HTR-8/SVneo (cell line): ENCODE data around the gene CYTH2.
A peak's percentile ranks its signal among the peaks of the same experiment; 100 is the strongest.

Experiments
- DNase-seq: peaks from one replicate; pipeline ENCODE4 v3.0.0; 2011; ENCODE audit warnings: low spot score, mixed read lengths; ENCODE audit not compliant: insufficient read length
- FAIRE-seq: peaks from 2 replicates; lab custom pipeline; 2011; peaks lifted over from hg19 to GRCh38; lab: Jason Lieb, UNC

Gene CYTH2

DNA sequence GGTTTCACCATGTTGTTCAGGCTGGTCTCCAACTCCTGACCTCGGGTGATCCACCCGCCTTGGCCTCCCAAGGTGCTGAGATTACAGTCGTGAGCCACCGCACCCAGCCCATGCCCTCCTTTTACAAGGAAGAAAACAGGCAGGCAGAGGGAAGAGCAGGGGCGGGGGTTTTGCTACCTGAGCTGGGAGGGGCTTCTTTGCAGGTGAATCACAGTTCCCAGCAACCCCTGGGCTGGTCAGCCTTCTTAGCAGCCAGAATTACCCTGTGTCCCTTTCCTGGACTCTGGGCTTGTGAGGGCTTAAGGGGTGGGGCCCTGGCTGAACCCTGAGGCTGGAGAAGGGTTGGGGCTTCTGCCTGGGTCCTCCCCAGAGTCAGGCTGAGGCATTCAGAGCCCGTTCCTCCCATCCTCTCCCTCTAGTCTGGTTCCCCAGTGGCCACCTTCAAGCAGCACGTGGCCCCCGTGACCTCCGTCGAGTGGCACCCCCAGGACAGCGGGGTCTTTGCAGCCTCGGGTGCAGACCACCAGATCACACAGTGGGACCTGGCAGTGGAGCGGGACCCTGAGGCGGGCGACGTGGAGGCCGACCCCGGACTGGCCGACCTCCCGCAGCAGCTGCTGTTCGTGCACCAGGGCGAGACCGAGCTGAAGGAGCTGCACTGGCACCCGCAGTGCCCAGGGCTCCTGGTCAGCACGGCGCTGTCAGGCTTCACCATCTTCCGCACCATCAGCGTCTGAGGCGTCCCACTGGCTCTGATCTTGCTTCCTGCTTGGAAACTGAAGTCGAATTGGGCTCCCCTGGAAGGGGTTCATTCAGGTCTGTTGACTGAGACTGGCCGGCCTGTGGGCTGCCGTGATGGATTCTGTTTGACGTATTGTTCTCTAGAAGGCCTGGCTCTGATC lies 16.6 kb upstream of the CYTH2 start:
- no peak for DNase-seq
- FAIRE-seq, result no peak

DNA sequence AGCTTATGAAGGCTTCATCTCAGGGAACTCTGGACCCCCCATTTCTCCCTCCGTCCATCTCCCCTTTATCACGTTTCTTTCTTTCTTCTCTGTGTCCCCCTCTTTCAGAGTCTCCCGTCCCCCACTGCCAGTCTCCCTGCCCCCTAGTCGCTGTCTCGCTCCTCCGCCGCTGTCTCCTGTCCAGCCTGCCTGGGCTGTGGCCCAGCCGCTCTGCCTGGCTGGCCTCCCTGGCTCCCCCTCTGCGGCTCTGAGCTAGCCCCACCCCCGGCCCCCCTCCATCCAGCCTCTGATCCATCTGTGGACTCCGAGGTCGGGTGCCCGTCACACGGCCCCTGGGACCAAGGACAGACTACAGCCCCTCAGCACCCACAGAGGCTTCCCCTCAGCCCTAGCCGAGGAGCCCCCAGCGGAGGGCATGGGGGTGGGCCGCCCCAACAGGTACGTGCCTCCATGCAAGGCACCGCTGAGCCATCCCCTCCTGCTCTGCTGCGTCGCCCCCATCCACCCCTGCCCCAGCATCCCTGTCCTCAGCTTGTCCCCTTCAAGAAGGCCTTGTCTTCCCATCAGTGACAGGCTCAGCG lies 14.9 kb upstream of the CYTH2 start:
- no peak for FAIRE-seq
- DNase-seq, result no peak

DNA sequence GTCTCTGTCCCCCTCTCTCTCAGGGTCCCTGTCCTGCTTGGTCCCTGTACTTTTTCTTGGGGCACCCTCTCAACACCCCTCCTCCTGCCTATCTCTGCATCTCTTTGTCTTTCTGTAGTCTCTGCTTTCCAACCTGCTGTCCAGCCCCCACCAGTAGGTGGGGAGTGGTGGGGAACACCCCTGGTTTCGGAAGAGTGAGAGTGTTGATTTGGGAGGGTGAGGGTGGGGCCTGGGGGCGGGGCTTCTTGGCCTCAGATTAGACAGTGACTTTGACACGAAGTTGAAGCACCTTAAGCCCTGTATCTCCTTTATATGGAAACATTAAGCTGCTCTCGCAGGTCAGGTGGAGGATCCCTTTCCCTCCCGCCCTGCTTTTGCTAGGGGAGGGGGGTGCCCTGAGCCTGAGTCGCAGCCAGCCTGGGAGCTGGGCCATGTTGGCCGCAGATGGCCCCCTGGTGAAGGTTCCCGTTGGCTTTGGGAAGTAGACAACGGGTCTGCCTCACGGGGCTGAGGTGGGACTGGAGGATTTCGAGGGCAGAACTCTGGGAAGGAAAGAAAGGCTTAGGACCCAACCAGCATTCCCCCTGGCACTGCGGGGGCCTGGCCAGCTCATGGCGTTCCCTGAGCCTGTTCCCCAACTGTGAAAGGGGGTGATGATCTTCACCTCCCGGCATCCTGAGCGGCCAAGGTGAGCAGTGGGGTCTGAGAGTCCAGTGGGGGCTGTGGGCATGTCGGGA lies 13.8 kb upstream of the CYTH2 start, which contains the start of gene KCNJ14:
Gene KCNJ14, plus strand, starts transcription at position 404 of the 737 bp plus-strand sequence. CDS start 6,151 bp downstream, outside the sequence.
- no peak for FAIRE-seq
- no peak for DNase-seq

DNA sequence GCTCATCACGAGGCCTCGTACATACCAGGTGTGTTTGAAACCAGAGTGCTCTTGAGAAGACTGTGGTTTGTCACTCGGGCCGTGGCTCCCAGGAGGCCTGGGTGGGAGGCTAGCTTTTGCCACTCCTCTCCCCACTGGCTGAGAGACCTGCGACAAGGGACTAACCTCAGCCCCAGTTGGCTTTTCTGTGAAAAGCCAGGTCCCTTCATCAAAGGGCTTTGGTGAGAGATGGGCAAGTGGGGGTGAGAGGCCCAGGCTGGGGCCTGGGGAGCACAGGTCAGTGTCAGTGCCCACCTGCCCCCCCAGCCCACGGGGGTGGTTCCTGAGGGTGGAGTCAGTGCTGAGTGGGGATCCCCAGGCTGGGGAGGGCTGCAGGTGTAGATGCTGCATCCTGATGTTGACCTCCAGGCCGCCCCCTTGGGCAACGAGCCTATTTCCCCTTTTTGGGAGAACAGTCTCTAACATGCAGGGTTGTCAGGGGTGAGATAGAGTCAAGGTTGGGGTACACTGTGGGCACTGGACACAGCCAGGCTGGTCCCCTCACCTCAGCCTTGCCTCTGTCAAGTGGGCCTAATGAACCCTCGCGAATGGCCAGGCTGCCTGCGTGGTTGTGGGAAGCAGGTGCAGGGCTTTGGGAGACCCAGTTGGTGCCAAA lies 13.1 kb upstream of the CYTH2 start:
- FAIRE-seq (no peak), DNase-seq (no peak)

DNA sequence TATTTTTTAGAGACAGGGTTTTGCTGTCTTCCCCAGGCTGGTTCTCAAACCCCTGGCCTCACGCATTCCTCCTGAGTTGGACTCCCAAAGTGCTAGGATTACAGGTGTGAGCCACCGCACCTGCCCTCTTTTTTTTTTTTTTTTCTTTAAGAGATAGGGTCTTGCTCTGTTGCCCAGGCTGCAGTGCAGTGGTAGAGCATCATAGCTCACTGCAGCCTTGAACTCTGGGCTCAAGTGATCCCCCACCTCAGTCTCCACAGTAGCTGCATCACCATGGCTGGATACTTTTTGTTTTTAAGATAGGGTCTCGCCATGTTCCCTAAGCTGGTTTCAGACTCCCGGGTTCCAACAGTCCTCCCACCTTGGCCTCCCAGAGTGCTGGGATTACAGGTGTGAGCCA lies 12.3 kb upstream of the CYTH2 start:
- no peak for FAIRE-seq
- DNase-seq, result no peak

DNA sequence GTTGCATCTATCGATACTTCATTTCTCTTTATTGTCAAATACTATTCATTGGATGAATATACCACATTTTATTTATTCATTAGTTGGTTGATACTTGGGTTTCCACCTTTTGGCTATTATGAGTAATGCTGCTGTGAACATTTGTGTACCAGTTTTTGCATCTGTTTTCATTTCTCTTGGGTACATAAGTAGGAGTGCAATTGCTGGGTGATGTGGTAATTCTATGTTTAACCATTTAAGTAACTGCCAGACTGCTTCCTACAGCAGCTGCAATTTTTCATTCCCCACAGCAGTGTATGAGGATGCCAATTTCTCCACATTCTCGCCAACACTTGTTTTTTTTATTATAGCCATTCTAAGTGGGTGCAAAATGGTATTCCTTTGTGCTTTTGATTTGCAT lies 11.2 kb upstream of the CYTH2 start:
- FAIRE-seq (no peak), DNase-seq (no peak)

DNA sequence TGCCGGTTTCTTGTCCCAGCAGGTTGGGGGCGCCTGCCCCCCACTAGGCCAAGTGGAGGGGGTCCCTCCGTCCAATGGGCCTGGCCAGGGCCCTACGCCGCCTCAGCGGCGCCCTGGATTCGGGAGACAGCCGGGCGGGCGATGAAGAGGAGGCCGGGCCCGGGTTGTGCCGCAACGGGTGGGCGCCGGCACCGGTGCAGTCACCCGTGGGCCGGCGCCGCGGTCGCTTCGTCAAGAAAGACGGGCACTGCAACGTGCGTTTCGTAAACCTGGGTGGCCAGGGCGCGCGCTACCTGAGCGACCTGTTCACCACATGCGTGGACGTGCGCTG lies 7.6 kb upstream of the CYTH2 start:
- FAIRE-seq (no peak), DNase-seq (no peak)

DNA sequence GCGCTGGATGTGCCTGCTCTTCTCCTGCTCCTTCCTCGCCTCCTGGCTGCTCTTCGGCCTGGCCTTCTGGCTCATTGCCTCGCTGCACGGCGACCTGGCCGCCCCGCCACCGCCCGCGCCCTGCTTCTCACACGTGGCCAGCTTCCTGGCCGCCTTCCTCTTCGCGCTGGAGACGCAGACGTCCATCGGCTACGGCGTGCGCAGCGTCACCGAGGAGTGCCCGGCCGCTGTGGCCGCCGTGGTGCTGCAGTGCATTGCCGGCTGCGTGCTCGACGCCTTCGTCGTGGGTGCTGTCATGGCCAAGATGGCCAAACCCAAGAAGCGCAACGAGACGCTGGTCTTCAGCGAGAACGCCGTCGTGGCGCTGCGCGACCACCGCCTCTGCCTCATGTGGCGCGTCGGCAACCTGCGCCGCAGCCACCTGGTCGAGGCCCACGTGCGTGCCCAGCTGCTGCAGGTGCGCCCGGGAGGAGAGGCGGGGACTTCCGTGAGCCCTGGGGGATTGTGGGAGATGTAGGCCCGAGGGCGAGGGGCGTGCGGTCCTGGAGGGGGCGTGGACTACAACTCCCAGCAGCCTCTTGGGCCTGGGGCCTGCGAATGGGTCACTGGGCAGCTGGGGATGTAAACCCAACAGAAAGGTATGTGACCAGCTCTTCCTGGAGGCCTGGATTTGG lies 7.0 kb upstream of the CYTH2 start:
- FAIRE-seq (no peak), DNase-seq (no peak)

DNA sequence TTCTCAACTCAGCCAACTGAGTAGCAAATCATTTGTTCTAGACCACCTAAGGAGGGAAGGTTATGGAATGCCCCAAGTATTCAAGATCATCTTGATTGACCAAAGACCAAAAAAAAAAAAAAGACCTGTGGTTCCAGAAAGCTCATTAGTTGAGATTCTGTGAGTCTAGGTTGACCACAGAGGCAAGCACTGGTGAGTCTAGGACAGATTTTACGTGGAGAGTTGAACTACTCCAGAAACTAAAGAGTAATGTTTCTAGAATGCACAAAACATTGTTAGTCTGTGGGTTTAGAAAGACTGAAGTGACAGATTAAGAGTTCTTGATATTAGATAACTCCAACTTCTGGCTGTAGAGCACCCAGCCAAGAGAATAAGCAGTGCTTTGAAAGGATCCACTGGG lies 4.0 kb upstream of the CYTH2 start:
- FAIRE-seq (no peak), DNase-seq (no peak)

DNA sequence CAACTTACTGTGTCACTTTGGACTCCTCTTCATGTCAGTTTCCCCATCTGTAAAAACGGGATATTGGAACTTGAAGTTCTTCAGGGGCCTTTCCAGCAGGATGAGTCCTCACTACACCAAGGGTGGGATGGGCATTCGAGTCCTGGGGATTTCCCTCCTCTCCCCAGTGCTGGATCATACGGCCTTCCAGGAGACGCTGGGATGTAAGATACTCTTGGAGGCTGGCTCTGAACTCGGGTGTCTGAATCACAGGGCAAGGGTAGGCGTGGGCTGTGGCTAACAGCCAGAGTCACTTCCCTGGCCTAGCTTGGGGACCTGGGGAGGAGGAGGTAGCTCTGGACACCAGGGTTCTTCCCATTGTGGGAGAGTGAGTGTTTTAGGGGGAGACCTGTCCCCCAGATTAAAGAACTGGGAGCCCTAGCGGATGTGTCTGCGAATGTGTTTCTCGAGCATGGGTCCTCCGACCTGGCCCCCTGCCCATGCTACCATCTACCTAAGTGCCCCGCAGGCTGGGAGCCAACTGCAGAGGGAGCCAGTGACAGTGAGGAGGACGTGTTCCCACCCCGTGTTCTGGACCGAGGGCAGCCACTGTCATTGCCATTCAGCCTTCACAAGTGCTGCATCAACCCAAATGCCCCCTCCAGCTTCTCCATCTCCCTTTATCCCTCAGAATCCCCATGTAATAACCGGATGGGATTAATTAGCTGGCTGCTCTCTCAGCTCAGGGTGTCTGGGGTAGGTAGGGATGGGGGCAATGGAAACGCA lies 2.4 kb upstream of the CYTH2 start:
- no peak for DNase-seq

DNA sequence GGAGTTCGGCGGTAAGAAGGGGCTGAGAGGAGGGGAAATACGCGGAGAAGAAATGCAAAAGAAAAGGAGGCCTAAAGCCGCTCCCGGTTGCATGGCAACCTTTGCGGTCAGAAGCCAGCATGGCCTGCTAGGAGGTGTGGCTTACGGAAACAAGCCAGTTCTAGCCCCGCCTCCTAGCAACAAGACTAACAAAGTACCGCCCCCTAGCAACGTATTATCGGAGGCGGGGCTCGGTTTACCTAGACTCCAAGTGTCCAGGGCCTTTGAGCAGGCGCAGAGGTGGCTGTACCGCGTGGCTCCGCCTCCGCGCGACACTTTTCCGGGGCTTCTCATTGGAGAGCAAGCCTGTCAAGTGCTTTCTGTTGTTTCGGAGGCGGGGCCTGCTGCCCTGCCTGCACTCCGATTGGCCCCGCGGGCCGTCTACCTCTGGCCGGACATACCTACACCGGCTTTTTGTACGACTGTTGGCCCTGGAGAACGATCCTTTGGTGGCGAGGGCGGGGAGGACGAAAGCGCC lies 339 bp upstream of the CYTH2 start:
- peak; percentile 98 for DNase-seq
- FAIRE-seq, result peak; percentile 95

More for the DNA sequence above, 2.4 kb upstream of the CYTH2 start:
- peak; percentile 28 for FAIRE-seq

DNA sequence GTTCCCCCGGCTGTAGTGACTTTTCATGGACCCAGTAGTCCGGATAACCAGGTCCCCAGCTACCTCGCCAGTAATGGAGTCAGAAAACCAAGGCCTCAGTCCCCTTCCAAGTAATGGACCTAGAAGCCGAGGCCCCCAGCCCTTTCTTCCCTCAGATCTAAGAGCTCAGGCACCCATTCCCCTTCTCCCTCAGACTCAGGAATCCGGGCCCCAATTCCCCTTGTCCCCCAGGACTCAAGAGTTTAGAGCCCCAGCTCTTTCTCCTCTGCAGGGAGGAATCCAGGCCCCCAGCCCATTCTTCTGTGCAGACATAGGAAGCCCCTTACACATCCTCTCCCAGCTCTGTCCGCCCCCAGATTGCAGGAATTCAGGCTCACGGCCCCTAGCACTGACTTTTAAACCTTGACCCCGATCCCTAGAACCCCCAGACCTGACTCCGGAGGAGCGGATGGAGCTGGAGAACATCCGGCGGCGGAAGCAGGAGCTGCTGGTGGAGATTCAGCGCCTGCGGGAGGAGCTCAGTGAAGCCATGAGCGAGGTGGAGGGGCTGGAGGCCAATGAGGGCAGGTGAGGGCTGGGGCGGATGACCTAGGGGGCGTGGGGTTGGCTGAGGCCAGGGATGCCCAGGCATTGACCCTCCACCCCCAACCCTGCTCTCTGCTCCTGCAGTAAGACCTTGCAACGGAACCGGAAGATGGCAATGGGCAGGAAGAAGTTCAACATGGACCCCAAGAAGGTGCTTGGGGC lies 938 bp downstream of the CYTH2 start:
- FAIRE-seq (no peak), DNase-seq (no peak)

DNA sequence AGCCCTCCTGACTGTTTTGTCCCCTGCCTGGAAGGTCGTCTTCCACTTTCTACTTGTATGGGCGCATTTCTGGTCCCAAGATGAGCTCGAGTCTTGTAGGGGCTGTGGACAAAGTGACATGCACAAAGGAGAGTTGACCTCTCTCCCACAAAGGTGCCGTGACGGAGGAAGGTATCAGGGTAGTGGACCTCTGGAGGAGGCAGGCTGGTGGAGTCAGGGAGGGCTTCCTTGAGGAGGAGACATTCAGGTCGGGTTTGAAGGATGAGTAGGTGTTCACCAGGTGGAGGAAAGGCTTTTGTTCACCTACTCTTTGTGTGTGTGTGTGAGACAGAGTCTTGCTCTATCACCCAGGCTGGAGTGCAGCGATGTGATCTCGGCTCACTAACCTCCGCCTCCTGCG lies 1.7 kb downstream of the CYTH2 start:
- no peak for FAIRE-seq
- no peak for DNase-seq

DNA sequence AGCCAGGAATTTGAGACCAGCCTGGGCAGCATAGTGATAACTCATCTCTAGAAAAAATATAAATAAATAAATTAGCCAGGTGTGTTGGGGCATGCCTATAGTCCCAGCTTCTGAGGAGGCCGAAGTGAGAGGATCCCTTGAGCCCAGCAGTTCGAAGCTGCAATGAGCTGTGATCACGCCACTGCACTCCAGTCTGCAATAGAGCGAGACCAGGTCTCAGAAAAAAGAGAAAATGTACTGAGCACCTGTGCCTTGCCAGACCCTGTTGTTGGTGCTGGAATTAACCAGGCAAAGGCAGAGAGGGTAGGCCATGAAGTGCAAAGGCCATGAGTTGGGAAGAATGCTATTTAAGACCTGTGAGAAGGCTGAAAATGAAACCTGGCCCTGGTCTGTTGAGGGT lies 2.7 kb downstream of the CYTH2 start:
- FAIRE-seq (no peak), DNase-seq (no peak)

DNA sequence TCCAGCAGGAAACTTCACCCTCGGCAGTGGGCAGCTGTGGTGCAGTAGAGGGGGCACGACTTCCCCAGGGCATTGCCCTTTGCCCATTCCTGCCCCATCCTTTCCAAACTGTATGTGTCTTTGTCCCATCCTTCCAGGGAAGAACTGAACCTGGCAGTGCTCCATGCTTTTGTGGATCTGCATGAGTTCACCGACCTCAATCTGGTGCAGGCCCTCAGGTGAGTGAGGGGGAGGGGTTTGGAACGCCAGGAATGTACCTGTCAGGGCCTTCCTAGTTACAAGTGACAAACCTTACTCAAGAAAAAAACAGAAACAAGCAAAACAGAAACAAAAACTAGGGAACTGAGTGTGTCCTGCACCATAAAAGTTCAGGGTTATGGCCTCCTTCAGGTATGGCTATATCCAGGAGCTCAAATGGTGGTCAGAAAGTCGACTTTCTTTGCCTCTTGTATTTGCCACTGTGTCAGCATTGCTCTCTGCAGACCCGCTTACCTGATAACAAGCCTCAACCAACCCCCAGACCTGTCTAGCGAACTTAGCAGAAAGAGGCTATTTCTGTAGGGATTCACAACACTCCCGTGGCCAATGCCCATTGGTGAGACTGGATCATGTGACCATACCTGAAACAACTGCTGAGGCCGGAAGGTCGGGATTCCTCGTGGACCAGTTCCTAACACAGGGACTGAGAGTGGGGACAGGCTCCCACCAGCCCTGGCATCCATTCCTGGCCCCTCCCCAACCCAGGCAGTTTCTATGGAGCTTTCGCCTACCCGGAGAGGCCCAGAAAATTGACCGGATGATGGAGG lies 4.2 kb downstream of the CYTH2 start:
- FAIRE-seq, result no peak
- DNase-seq, result no peak

DNA sequence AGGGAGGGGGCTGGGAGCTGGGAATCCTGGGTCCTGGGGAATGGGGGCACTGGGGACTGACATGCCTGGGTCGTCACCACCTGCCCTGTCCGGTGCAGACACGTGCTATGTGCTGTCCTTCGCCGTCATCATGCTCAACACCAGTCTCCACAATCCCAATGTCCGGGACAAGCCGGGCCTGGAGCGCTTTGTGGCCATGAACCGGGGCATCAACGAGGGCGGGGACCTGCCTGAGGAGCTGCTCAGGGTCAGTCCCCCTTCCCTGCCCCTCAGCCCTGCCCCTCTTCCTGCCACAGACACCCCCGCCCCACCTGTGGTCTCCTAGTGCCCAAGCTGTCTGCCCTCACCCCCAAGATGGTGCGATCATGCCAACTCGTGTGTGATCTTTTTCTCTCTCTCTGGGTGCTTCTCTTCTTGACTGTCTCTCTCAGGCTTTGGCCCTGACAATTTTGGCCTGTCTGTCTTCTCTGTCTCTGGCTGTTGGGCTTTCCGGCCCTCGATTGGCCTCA lies 5.0 kb downstream of the CYTH2 start:
- FAIRE-seq (no peak), DNase-seq (no peak)

DNA sequence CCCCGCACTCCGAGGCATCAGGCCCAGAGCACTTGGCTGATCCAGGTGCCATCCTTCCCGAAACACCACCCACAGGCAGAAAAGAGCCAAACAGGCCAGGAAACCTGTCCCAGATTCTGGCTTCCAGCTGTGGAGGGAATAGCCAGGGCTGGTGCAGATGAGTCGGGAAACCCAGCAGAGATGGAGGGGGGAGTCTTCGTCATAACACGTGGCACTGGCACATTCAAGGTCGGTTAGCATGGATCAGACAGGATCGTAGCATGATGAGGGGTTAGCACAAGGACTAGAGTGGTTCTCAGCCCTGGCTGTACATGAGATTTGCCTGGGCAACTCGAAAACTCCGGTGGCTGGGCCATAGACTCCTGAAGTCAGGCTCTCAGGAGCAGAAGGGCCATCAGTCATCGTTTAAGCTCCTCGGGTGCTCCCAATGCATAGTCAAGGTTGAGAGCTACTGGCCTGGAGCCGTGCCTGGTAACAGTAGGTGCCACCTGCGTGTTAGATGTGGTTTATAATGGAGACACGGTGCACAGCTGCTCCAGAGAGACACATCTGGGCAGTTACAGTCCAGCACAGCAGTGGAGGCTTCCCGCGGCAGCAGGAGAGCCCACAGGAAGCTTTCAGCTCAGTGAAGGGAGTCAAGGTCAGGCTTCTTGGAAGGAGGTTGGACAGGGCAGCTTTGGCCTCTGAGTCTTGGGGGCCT lies 6.3 kb downstream of the CYTH2 start:
- FAIRE-seq, result no peak

More for the DNA sequence above, 6.3 kb downstream of the CYTH2 start:
- no peak for DNase-seq
